ENCODE data around the gene UBTFL1.

Gene UBTFL1

GRCh38 chr11:90124371-90124770 is 38.6 kb downstream of the UBTFL1 start:
- ChIA-PET CTCF (interaction anchor here (1.3 kb wide), 1 partner anchor 13 kb away, joined by 4 read pairs; no protein-coding TSS in a partner anchor), POLR2A (no interaction called here)
- TF ChIP-seq CTCF (IDR thresholded peaks at IDR 0.05; ENCODE audit: control extremely low read depth, extremely low read depth, low read depth, missing control alignments): no peak
- DNase-seq (ENCODE audit: extremely low spot score): no peak

GRCh38 chr11:90124946-90125345 is 39.2 kb downstream of the UBTFL1 start:
- ChIA-PET POLR2A (no interaction called here), CTCF (interaction anchor here (1.3 kb wide), 1 partner anchor 13 kb away, joined by 4 read pairs; no protein-coding TSS in a partner anchor)
- no peak for DNase-seq (ENCODE audit: extremely low spot score)
- TF ChIP-seq CTCF (IDR thresholded peaks at IDR 0.05; ENCODE audit: control extremely low read depth, extremely low read depth, low read depth, missing control alignments): no peak

- no peak for TF ChIP-seq CTCF (IDR thresholded peaks at IDR 0.05; ENCODE audit: control extremely low read depth, extremely low read depth, low read depth, missing control alignments)
- CTCF ChIA-PET: no interaction called here
- no peak for DNase-seq (ENCODE audit: extremely low spot score)
- POLR2A ChIA-PET: no interaction called here
These were observed 48.1 kb downstream of the UBTFL1 start for GRCh38 chr11:90133560-90134477.

- CTCF ChIA-PET: no interaction called here
- TF ChIP-seq CTCF (IDR thresholded peaks at IDR 0.05; ENCODE audit: control extremely low read depth, extremely low read depth, low read depth, missing control alignments): no peak
- POLR2A ChIA-PET: no interaction called here
- DNase-seq (ENCODE audit: extremely low spot score): peak; percentile 10
These were observed 48.8 kb downstream of the UBTFL1 start, which contains the start of gene NAALAD2 for GRCh38 chr11:90134478-90135003. NAALAD2 (plus strand) TSS chr11:90134663; CDS start chr11:90134759, 96 bp downstream.

- CTCF ChIA-PET: no interaction called here
- DNase-seq (ENCODE audit: extremely low spot score): no peak
- POLR2A ChIA-PET: no interaction called here
- TF ChIP-seq CTCF (IDR thresholded peaks at IDR 0.05; ENCODE audit: control extremely low read depth, extremely low read depth, low read depth, missing control alignments): no peak
These were observed 49.3 kb downstream of the UBTFL1 start for GRCh38 chr11:90135016-90135415.

All from GM10248 (cell line).